Neutrophil (primary cell): ENCODE results near the gene KCNJ9.

Experiments
- H3K27ac ChIP-seq: fragments of 200-600 bp; sonication (generic); 2 replicates; pipeline ENCODE4 v1.5.1; 2016; ENCODE audit warnings: mild to moderate bottlenecking, moderate library complexity
- H3K27me3 ChIP-seq: fragments of 200-600 bp; sonication (generic); 2 replicates; pipeline ENCODE4 v1.6.0; 2016; ENCODE audit warnings: mild to moderate bottlenecking
- H3K36me3 ChIP-seq: fragments of 200-600 bp; sonication (generic); 2 replicates; pipeline ENCODE4 v1.5.1; 2017
- H3K4me1 ChIP-seq, 2 experiments: fragments of 200-600 bp in 1 of 2; sonication (generic) in 1 of 2; 1 replicate in 1 of 2; 2 replicates in 1 of 2; pipeline versions ENCODE4 v1.5.1 to v1.6.1; 2013 to 2016; ENCODE audit warnings: low read depth in 1 of 2, low read length in 1 of 2, mild to moderate bottlenecking in 1 of 2, moderate library complexity in 1 of 2; ENCODE audit not compliant: control insufficient read depth in 1 of 2, insufficient read depth in 1 of 2
- H3K4me3 ChIP-seq, 2 experiments: fragments of 200-600 bp in 1 of 2; sonication (generic) in 1 of 2; 1 replicate in 1 of 2; 2 replicates in 1 of 2; pipeline ENCODE4 v1.5.1; 2013 to 2016; ENCODE audit warnings: low read depth in 1 of 2, low read length in 1 of 2, mild to moderate bottlenecking in 1 of 2, moderate library complexity in 1 of 2
- H3K9me3 ChIP-seq: fragments of 200-600 bp; sonication (generic); 2 replicates; pipeline ENCODE4 v1.5.1; 2016
- TF ChIP-seq, protein P1 (sequence below): fragments of 200-600 bp; sonication (generic); IDR thresholded peaks from 2 replicates; pipeline ENCODE4 v1.5.1; 2016; ENCODE audit warnings: antibody characterized with exemption

KCNJ9 gene

DNA sequence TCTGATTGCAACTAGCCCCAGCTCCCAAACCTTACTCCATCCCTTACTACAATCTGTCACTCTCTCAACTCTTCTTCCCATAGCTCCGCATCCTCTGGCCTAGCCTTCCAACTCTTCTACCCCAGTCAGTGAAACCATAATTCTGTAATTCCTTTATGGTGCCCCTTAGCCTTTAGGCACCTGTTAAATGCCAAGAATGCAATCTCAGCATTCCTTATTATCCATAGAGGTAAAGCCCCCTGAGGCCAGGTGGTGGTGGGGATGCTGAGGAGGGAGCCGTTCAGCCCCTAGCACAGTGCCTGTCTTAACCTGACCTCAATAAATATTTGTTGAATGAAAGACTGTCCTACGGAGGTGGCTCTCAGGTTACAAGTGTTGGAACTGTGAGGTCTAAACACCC lies 48.2 kb downstream of the KCNJ9 start:
- Histone ChIP-seq H3K9me3 (no peaks in the 10 kb centered on the region), H3K36me3 (no peaks in the 10 kb centered on the region), H3K4me1 (no peaks in the 10 kb centered on the region), H3K4me3 (no peak overlapping the region), H3K27ac (no peak overlapping the region), H3K27me3 (no peaks in the 10 kb centered on the region)
- TF ChIP-seq, protein P1, sequence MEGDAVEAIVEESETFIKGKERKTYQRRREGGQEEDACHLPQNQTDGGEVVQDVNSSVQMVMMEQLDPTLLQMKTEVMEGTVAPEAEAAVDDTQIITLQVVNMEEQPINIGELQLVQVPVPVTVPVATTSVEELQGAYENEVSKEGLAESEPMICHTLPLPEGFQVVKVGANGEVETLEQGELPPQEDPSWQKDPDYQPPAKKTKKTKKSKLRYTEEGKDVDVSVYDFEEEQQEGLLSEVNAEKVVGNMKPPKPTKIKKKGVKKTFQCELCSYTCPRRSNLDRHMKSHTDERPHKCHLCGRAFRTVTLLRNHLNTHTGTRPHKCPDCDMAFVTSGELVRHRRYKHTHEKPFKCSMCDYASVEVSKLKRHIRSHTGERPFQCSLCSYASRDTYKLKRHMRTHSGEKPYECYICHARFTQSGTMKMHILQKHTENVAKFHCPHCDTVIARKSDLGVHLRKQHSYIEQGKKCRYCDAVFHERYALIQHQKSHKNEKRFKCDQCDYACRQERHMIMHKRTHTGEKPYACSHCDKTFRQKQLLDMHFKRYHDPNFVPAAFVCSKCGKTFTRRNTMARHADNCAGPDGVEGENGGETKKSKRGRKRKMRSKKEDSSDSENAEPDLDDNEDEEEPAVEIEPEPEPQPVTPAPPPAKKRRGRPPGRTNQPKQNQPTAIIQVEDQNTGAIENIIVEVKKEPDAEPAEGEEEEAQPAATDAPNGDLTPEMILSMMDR, result no peak

DNA sequence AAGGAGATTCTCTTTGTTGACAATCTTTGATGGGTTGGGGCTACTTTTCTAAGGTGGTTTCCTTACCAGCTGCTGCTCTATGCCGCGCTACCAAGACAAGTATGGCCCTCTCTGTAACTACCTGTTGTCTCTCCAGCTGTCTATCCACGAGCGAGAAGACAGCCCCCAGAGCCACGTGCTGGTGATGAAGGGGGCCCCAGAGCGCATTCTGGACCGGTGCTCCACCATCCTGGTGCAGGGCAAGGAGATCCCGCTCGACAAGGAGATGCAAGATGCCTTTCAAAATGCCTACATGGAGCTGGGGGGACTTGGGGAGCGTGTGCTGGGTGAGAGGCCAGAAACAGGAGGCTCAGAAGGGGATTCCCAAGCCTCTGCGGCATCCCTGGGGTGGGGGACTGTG lies 48.6 kb downstream of the KCNJ9 start:
- TF ChIP-seq, protein P1, result no peak
- no peaks in the 10 kb centered on the region for H3K4me1 ChIP-seq
- no peaks in the 10 kb centered on the region for H3K9me3 ChIP-seq
- no peak overlapping the region for H3K27ac ChIP-seq
- H3K27me3 ChIP-seq, result no peaks in the 10 kb centered on the region
- no peak overlapping the region for H3K4me3 ChIP-seq
- H3K36me3 ChIP-seq, result no peaks in the 10 kb centered on the region

DNA sequence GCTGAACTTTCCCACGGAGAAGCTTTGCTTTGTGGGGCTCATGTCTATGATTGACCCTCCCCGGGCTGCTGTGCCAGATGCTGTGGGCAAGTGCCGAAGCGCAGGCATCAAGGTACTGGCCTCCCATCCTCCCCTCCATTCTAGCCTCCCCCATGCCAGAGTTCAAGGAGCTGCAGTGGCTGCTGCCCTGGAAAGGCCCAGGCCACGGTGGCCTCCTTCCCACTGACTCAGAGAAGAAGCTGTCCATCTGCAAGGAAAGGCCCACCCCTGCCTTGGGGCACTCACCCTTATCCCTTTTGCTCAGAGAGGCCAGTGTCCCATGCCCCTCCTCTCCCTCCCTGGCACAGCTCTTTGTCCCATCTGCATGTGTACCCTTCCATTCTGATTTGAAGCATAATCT lies 49.1 kb downstream of the KCNJ9 start:
- H3K4me1 ChIP-seq, result no peaks in the 10 kb centered on the region
- H3K27me3 ChIP-seq, result no peaks in the 10 kb centered on the region
- TF ChIP-seq, protein P1, result no peak
- no peaks in the 10 kb centered on the region for H3K36me3 ChIP-seq
- H3K27ac ChIP-seq, result no peak overlapping the region
- no peaks in the 10 kb centered on the region for H3K9me3 ChIP-seq
- H3K4me3 ChIP-seq, result no peak overlapping the region

DNA sequence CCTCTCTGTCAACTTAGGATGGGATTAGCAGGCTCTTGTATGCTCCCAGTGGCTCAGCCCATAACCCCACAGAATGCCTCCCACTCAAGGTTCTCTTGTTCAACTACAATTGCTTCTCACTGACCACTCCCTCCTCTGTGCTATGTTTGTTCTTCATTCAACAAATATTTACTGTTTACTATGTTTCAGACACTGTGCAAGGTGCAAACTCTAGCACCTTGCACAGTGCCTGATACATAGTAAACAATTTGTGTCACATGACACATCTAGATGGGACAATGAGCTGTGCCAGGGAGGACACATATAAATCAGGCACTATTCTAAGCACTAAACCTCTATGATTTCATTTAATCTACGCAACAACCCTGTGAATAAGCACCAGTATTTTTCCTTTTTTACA lies 49.6 kb downstream of the KCNJ9 start:
- Histone ChIP-seq H3K4me1 (no peaks in the 10 kb centered on the region), H3K4me3 (no peak overlapping the region), H3K27ac (no peak overlapping the region), H3K36me3 (no peaks in the 10 kb centered on the region), H3K9me3 (no peaks in the 10 kb centered on the region), H3K27me3 (no peaks in the 10 kb centered on the region)
- TF ChIP-seq, protein P1, result no peak

DNA sequence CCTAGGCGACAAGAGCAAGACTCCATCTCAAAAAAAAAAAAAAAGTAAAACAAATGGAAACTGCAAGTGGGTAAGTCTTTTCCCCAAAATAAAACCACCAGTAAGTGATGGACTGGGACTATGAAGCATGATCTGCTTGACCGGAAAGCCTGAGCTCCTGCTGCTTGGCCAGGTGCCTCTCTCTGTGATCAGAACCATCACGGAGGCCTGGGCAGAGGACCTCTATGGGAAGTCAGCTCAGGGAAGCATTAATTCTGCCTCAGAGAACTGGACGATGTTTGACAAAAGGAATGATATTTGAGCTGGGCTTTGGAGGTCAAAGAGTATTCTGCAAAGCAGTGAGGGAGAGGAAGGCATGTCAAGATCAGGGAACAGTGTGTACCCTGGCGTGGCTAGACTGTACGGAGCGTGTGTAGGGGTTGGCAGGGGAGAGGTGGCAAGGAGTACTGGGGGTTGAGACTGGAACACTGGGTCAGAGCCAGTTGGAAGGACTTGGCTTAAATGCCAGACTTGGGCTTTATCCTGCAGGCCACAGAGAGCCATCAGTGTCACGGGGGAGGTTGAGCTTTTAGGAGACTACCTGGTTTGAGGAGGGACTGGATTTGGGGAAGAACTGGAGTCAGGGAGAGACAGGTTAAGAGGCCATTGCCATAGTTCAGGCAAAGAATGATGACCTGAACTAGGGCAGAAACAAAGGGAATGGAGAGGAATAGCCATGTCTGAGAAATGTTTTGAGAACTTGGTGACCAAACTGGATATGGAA lies 50.6 kb downstream of the KCNJ9 start:
- no peaks in the 10 kb centered on the region for H3K4me1 ChIP-seq
- H3K27ac ChIP-seq, result no peak overlapping the region
- no peaks in the 10 kb centered on the region for H3K36me3 ChIP-seq
- TF ChIP-seq, protein P1, result no peak
- H3K27me3 ChIP-seq, result no peaks in the 10 kb centered on the region
- no peaks in the 10 kb centered on the region for H3K9me3 ChIP-seq
- H3K4me3 ChIP-seq, result no peak overlapping the region
